NCI-H1930 (cell line): ENCODE measurements around the gene IPO11.
"Not testable (repeated sequence)": the region's sequence is repeated elsewhere in the genome, so short reads cannot be mapped to it uniquely, and the experiment has no call there.

Experiments used
- DNase-seq, 2 experiments: peaks; one replicate each; lab custom pipeline; 2025; lab: John Stamatoyannopoulos, UW

IPO11 gene

DNA sequence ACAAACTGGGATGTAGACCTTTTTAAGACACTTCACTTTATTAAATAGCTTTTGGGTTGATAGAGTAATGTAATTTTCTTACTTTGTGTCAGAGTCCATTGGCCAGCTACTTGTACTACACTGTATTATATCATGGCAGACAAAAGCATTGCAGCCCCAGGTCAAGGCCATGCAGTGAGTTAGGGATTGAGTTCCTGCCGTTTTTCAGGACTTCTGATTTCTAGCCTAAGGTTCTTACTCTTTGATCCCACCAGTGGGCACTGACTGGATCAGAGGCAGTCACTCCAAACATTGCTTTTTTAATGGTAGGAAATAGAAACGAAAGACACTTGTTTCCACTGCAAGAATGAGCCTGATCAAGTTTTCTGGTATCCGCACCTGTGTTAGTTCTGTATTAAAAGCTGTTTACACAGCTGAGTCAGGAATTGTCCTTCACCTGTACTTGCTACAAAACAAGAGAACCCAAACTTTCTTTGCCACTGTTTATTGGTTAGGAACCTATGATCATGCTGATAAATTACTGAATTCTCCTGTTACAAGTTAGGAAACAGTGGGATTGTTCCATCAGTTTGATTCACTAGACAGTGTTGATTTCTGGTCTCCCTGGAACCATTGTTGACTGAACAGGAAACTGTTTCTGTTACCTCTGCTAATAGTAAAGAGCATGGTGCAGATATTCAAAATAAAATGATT is 188.1 kb downstream of the IPO11 start:
- DNase-seq: no peak

DNA sequence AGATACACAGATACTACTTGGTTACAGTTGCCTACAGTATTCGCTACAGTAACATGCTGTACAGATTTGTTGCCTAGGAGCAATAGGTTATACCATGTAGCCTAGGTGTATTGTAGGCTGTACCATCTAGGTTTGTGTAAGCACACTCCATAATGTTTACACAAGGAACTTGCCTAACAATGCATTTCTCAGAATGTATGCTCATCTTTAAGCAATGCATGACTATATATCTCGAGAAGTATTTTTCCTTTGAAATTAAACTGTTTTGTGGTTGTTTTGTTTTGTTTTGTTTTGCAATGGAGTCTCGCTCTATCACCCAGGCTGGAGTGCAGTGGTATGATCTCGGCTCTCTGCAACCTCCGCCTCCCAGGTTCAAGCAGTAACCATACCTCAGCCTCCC is 191.4 kb downstream of the IPO11 start:
- DNase-seq: no peak

DNA sequence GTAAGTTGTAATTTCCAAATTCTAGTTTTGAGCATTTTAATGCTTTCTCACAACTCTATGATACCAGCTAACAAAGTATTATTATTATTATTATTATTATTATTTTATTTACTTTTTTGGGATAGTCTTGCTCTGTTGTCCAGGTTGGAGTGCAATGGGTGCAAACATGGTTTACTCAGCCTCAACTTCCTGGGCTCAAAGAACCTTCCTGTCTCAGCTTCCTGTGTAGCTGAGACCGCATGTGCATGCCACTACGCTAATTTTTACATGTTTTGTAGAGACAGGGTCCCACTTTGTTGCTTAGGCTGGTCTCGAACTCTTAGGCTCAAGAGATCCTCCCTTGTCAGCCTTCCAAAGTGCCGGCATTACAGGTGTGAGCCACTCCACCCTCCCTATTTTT is 193.1 kb downstream of the IPO11 start:
- DNase-seq: no peak

DNA sequence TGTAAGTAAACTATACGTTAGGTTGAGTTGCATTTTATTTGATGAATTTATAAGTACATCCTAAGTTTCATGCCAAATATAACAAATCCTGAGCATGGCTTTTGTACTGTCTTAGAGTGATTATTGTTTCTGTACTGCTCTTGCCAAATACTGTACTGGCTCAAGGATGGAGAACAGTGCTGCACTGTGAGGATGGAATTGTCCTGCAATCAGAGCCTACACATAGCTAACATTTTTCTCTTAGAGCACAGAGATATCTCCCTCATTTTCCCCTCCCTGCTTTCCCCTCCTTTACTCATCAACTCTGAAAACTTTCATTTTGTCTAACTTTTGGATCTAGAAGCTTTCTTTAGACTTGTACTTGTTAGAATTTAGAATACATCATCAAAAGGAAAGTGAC is 194.3 kb downstream of the IPO11 start:
- no peak for DNase-seq

DNA sequence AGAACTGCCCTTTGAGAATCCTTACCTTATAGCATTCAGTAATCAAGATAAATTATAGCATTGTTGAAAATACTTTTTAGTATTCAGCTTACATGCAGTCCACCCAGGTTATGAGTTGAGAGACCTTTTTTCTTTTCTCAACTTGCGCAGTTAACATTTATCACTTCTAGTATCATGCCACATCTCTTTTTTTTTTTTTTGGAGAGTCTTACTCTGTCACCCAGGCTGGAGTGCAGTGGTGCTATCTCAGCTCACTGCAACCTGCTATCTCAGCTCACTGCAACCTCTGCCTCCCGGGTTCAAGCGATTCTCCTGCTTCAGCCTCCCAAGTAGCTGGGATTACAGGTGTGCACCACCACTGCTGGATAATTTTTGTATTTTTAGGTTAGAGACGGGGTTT is 195.1 kb downstream of the IPO11 start:
- DNase-seq: no peak

DNA sequence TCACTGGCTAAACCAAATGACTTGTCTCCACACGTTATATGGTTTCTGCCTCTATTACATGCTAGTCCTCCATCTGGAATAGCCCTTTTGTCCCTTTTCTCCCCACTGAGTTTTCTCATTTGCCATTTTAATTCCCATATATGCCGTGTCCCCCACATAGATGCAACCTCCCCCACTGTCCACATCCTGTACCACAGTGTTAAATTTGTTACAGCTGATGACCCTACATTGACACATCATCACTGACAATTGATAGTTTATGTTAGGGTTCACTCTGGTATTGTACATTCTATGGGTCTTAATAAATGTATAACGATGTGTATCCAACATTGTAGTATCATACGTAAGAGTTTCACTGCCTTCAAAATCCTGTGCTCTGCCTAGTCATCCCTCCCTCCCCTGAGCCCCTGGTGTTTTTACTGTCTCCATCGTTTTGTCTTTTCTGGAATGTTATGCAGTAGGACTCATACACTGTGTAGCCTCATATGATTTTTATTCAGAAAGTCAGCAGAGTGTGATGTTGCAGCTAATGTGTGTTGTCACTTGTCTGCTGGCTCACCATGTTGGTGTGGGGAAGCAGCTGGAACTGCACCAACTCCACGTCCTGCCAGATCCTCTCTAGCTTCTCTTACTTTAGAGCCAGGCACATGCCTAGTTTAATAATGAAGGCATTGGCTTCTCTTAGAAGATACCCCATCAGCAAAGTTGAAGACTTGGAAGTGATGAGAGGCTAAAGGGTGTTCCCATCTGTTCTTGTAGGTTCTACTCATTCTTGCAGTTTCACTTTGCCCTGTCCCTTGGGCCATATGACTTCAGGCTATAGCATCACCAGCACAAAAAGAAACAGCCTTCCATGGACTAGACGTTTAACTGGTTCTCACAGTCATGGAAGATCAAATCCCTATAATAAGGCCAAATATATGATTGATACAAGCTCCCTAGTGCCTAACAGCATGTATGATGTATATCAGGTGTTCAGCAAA is 196.3 kb downstream of the IPO11 start:
- no peak for DNase-seq

DNA sequence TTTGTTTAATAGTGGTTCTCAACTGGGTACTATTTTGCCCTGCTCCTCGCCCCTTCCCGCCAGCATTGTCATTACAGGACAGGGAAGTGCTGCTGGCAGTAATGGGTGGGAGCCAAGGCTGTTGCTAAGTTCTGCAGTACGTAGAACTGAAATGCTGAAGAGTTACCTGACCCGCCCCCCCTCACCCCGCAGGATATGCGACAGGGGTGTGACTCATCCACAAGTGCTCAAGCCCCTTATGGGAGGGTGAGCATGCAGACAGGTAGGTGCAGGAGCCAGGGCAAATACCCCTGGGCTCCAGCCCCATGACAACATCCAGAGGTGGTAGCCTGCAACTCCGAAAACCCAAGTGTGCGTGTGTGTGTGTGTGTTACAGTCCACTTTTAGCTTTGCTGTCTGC is 201.8 kb downstream of the IPO11 start:
- DNase-seq: no peak

DNA sequence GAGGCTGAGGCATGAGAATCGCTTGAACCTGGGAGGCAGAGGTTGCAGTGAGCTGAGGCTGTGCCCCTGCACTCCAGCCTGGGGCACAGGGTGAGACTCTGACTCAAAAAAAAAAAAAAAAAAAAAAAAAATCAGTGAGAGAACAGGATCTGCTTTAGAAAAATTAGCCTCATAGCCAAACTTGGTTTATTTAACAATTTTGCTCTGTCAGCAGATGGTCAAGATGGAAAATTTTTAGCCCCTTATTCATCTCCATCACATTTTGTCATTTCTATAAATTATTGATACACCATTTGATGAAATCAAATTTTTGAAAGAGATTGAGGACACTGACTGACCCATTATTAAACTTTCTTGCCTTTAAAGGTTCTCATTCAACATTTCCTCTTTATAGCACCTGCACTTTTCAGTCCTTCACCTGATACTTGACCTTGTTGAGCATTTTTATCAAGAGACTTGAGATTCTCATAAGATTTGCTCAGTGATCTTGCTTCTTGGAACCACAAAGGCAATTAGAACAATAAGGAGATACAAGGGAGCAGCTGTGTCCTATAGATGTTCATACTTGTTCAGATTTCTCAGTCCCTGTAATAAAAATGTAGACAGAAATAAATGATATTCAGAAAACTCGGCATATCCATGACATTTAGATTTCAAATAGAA is 204.2 kb downstream of the IPO11 start:
- no peak for DNase-seq

DNA sequence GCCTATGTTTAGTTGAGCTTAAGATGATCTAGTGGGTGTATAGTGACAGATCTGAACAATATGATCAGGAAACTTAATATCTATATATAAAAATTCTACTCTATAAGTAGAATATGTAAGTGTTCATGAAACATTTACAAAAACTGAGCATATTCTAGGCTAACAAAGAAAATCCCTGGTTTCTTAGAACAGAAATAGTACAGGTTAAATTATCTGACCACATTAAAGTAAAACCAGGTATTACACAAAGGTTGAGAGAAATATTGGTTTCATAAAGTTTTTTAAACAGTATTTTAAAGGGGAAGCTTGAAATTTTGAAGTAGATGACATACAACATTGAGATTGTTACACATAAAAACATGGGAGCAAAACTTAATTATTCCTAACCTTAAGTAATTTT is 205.4 kb downstream of the IPO11 start:
- DNase-seq: no peak

DNA sequence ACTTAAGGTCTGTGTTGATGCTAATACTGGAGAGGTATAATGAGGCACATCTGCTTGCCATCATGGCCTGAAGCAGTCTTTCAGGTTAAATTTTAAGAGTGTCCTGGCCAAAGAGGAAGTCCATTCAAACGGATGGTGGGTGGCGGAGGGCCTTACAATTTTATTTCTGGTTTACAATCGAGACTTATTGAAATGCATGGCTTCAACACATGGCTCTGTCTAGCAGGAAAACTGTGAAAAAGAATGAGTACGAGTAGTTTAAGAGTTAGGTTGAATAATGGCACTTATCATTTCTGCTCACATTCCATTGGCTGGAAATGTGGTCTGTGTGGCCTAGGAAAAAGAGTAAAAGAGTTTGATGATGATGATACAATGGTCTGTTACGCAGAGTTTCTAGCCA is 208.2 kb downstream of the IPO11 start:
- DNase-seq: no peak

DNA sequence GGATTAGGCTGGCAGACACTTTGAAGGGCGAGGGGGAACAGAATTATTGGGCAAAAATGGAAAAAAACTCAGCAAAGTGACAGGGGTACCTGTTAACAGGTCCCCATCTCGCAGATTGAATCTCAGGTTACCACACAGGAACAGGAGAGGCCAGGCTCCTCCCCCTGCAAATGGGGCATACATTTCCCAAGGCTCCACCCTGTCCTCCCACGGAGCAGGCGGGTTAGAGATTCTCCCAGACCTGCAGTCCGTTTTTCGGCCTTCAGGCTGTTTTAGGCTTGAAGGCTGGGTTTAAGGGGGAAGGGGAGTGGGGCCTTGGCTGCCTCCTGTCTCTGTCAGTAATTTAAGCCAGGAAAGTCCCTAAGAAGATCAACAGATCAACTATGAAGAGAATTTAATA is 208.7 kb downstream of the IPO11 start:
- DNase-seq: no peak

DNA sequence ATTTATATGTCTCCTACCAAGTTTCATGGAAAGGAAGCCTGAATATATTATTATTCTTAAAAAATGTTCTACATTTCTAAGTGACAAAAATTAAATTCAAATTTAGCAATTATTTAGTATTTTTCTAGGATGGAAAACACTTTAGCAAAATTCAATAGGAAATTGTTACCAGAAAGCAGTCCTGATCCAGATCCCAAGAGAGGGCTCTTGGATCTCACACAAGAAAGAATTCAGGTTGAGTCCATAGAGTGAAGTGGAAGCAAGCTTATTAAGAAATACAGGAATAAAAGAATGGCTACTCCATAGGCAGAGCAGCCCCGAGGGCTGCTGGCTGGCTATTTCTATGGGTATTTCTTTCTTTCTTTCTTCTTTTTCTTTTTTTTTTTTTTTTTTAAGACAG is 210.7 kb downstream of the IPO11 start:
- DNase-seq: no peak

DNA sequence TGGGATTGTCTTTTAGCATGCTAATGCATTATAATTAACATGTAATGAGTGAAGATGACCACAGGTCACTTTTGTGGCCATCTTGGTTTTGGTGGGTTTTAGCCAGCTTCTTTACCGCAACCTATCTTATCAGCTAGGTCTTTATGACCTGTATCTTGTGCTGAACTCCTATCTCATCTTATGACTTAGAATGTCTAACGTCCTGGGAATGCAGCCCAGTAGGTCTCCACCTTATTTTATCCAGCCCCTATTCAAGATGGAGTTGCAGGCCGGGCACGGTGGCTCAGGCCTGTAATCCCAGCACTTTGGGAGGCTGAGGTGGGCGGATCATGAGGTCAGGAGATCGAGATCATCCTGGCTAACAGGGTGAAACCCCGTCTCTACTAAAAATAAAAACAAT is 211.9 kb downstream of the IPO11 start:
- DNase-seq: not testable (repeated sequence)

DNA sequence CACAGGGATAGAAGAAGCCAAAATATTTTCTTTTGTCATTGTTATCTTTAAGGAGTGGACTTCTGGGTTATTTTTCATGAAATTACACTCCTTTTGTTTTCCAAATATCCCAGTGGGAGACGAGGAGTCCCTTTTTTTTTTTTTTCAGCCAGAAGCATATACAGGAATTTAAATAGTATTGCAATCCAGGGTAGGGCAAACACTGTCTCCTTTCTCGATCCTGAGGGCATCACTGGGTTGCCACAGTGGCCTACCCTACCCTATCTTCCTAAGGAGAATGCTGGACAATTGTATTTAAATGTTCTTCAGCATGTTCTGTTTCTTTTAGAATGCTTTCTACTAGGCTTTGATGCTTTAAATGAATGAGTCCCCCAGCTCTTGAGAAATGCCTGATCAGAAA is 214.0 kb downstream of the IPO11 start:
- DNase-seq: no peak

DNA sequence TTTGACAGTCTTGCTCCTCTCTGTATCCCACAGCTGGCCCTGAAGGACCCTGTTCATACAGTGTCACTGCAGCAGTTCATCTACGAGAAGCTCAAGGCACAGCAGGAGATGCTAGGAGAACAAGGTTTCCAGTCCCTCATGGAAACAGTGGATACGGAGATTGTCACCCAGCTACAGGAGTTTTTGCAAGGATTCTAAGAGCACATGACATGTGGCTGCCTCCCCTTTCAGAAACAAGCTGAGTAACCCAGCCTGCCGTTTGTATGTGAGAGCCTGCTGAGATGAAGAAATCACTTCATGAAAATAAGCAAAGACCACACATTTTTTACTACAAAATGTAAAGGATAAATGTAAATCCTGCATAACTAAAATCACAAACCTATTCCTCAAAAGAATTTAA is 214.6 kb downstream of the IPO11 start:
- no peak for DNase-seq

DNA sequence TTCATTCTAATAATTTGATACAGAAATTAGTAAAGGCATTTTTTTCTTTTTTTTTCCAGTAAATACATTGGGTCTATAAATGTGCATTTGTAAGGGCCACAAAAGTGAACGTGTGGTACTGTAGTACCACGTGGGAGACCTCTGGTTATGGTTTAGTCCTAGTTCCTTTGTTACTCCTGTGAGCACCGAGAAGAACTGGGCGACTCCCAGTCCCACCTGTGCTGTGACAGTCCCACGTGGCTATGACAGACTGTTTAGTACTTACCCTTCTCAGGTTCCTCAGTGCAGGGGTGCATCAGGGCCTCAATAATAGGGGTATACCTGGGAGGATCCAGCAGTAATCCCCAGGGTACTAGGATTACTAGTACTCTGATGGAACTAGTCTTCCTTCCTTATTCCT is 215.3 kb downstream of the IPO11 start:
- DNase-seq: no peak

DNA sequence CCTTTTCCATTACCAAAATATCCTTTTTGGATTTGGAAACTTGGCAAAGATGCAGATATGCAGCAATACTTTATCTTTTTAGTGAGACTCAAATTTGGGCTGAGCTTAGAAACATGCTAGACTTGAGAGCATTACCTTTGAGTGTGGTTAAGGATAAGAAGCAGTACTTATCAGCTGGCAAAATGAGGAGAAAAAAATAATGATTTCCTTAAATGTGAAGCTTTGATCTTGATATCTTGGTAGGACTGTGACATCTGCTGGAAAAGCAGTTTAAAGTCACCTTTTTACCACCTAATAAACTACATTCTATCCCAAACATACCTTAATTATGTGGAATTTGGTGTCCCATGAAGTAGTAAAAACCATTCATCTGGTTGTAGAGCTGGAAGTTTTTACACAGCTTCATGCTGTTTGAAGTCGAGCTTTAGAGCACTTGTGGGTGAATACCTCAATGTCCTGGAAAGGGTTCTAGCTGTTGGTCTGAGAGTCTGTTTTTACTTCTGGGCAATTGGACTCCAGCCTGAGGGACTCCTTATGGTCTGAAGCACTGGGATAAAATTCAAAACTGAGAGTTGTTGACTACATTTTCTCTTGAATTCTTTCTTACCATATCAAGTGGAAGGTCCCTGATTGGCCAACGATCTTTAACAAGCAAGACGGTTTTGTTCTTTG is 219.5 kb downstream of the IPO11 start:
- DNase-seq: no peak

DNA sequence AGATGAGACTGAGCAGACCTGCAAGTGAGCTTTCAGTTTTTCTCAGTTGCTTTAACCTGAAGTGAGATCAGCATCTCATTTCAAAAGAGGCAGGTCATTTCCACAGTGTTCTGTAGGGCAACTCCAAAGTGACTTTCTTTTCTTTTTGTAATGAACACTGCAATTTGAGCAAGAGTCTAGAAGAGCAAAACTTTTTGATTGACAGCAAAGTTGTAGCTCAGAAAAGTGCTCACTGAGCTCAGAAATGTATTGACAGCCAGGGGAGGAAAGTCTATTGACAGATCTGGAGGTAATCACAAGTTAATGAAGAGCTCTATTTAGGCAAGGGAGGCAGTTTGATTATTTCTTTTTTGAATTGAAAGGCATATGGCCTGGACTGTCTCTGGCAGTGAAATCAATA is 220.7 kb downstream of the IPO11 start:
- DNase-seq: no peak

DNA sequence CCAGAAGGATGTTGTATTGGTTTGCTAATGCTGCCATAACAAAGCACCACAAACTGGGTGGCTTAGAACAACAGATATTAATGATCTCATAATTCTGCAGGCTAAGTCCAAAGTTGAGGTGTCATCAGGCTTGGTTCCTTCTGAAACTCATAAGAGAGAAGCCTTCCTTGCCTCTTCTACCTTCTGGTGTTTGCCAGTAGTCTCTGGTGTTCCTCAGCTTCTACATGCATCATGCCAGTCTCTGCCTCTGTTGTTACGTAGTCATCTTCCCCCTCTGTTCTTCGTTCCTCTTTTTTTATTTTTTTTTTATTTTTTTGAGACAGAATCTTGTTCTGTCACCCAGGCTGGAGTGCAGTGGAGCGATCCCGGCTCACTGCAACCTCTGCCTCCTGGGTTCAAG is 227.9 kb downstream of the IPO11 start:
- no peak for DNase-seq

DNA sequence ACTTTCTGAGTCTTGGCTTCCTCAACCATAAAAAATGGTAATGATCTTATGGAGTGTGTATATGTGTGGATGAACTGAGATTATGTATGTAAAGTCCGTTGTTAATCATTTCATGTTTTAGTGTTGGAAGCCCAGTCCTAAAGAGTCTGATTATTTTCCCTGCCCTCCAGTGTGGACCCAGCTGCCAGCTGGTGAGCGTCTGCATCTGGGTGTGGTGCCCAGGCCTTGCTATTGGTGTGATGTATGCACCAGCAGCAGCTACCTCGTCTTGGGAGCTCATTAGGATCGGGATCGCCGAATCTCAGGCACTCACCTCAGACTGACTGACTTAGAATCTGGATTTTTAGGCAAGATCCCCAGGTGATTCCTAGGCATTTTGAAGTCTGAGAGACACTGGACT is 229.9 kb downstream of the IPO11 start:
- no peak for DNase-seq

DNA sequence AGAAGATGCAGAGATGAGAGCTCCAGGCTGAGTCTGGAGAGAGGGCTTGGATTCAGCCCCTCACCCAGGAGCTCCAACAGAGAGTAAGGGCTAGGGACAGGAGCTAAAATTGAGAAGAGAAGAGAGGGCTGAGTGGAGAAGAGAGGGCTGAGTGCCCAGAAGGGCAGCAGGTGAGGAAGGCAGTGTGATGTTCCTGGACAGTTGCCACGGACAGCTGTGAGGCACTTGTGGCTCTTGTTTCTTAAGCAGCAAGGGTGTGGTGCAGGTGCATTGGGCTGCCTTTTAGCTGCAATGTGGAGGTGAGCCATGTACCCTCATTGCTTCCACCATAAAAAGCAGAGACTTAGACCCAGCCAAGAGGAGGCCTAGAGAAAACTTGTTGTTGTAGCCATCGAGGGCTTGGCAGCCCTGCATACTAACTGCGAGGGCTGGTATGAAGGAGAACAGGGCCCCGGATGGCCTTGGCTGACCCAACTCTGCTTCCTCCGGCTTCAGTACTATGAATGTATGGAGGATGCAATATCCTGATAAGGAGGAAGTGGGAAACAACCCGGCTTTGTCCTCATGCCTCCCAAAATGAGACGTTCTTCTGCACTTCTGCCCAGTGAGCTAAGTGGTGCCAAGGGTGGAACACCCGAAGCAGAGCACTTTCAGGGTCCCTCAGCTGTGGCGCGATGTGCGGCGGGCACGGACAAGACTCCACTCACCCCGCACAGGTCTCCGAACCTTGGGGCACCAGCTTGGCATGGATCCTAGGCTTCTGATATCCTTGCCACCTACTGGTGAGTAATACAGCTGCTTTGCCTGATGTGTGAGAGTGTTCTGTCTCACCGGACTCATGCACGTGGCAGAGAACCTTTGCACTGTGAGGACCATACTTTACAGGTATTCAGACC is 231.2 kb downstream of the IPO11 start:
- no peak for DNase-seq
